Tibial nerve (tissue), 4 donors: Measurements from ENCODE around the gene FASN. TPM values are rescaled to one million over a fixed set of nuclear protein-coding genes. Genes with fewer than 3 reads are reported as not detected.

Experiments
- DNase-seq, 2 donors: peaks; one replicate each; pipeline ENCODE4 v3.0.0-alpha.2; 2019; ENCODE audit warnings: low spot score in 2 of 2
- H3K27ac ChIP-seq, 4 donors: fragments of 200-600 bp; sonication (generic) in 3 of 4; one replicate each; pipeline ENCODE4 v1.5.1; 2017 to 2019; ENCODE audit warnings: mild to moderate bottlenecking in 1 of 4
- H3K27me3 ChIP-seq, 2 donors: fragments of 200-600 bp; sonication (generic) in 1 of 2; one replicate each; pipeline versions ENCODE4 v1.5.1 to v1.6.0; 2017 to 2019
- H3K36me3 ChIP-seq, 3 donors: fragments of 200-600 bp; sonication (generic); one replicate each; pipeline ENCODE4 v1.5.1; 2018 to 2019
- H3K4me1 ChIP-seq, 4 donors: fragments of 200-600 bp; sonication (generic) in 3 of 4; one replicate each; pipeline ENCODE4 v1.5.1; 2017 to 2019
- H3K4me3 ChIP-seq, 4 donors: fragments of 200-600 bp; sonication (generic) in 3 of 4; one replicate each; pipeline ENCODE4 v1.5.1; 2017 to 2019; ENCODE audit warnings: mild to moderate bottlenecking in 1 of 4, moderate library complexity in 1 of 4
- H3K9me3 ChIP-seq, 4 donors: fragments of 200-600 bp; sonication (generic) in 3 of 4; one replicate each; pipeline ENCODE4 v1.5.1; 2017 to 2019
- CTCF ChIP-seq, 5 experiments: fragments of 200-600 bp in 3 of 5; fragments of 450-650 bp in 2 of 5; sonication (generic) in 3 of 5; IDR thresholded peaks; one replicate each; pipeline ENCODE4 v1.5.1; 2016 to 2019; ENCODE audit warnings: antibody characterized with exemption in 5 of 5, mild to moderate bottlenecking in 3 of 5, moderate library complexity in 2 of 5
- EP300 ChIP-seq, 2 donors: sonication (generic); formaldehyde crosslinking; IDR thresholded peaks; one replicate each; pipeline ENCODE4 v1.6.1; 2017; ENCODE audit warnings: antibody characterized with exemption in 2 of 2, mild to moderate bottlenecking in 1 of 2
- POLR2A ChIP-seq, 2 donors: fragments of 450-650 bp; IDR thresholded peaks; one replicate each; pipeline ENCODE4 v1.6.1; 2017; ENCODE audit warnings: antibody characterized with exemption in 2 of 2, mild to moderate bottlenecking in 2 of 2, moderate library complexity in 2 of 2
- WGBS, 2 donors: methylation state at CpG; one replicate each; pipeline ENCODE4 v1.1.5; 2018; 5-methylcytosine and 5-hydroxymethylcytosine counted together
- total RNA-seq, 4 donors: library from RNA; depleted of rRNA; stranded (reverse); fragments of >200 nt; gene quantifications; one replicate each; pipeline ENCODE4 v1.1.0, GENCODE V29; 2016

FASN gene
- total RNA-seq, 4 donors from 2014 or later, result 129 to 319 (median 160) TPM

GRCh38 chr17:82087961-82088837 is 9.8 kb downstream of the FASN start:
- H3K36me3 ChIP-seq, result peaks cover 21 to 100% (median 62%) of the 10 kb centered on the region in 3 donors
- no peaks in the 10 kb centered on the region for H3K4me1 ChIP-seq
- no peaks in the 10 kb centered on the region for H3K27me3 ChIP-seq
- no peaks in the 10 kb centered on the region for H3K9me3 ChIP-seq
- TF ChIP-seq CTCF (IDR thresholded peaks at IDR 0.05) (no peak), POLR2A (IDR thresholded peaks at IDR 0.05) (no peak), EP300 (IDR thresholded peaks at IDR 0.05) (no peak)
- no peak overlapping the region for H3K27ac ChIP-seq
- no peak overlapping the region for H3K4me3 ChIP-seq
- WGBS, 2 donors, result 93 to 94% methylated on average over 34 to 44 of the region's 48 CpGs
- no peak for DNase-seq

- Histone ChIP-seq H3K36me3 (peaks cover 21 to 100% (median 58%) of the 10 kb centered on the region in 3 donors), H3K27ac (no peak overlapping the region), H3K4me1 (no peaks in the 10 kb centered on the region), H3K4me3 (no peak overlapping the region), H3K27me3 (no peaks in the 10 kb centered on the region), H3K9me3 (no peaks in the 10 kb centered on the region)
- WGBS, 2 donors, result 85 to 88% methylated on average over 20 to 38 of the region's 39 CpGs
- DNase-seq, result no peak
- no peak for TF ChIP-seq EP300 (IDR thresholded peaks at IDR 0.05)
- TF ChIP-seq CTCF (IDR thresholded peaks at IDR 0.05), result no peak
- no peak for TF ChIP-seq POLR2A (IDR thresholded peaks at IDR 0.05)
Observed at GRCh38 chr17:82086941-82087906, 10.8 kb downstream of the FASN start.

DNA sequence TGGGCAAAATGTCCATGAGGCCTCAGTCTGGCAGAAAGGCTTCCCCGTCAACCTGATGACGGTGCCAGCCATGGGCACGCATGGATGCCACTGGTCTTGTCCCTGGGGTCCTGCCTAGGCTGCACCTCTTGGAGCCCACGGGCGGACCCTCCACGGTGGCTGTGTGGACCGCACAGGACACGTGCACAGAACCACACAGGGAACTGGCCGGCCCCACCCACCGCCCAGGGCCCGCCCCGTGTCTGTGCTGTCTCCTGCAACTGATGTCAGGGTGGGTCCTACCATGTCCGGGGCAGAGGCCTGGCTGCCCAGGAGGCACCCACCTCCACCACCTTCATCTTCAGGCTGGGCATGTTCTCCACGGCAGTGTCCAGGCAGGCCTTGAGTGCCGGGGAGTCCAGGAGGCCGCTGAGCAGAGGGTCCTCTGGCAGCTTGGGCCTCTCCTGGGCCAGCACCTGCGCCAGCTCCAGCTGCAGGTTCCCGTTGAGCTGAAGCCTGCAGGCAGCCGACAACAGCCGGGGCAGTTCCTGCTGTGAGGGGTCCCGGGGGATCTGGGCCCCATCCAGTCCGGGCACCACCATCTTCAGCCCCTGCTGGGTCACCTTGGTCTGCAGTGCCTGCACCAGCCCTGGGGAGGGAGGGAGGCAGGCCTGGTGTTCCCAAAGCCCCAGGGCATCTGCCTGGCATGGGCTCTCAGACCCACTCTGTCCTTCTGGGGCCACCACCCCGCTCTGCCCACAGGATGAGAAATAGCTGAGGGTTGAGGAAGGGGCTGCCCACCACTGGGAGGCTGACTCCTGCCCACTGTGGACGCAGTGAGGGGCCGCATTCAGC is 11.9 kb downstream of the FASN start:
- H3K27me3 ChIP-seq, result no peaks in the 10 kb centered on the region
- no peaks in the 10 kb centered on the region for H3K4me1 ChIP-seq
- TF ChIP-seq POLR2A (IDR thresholded peaks at IDR 0.05) (no peak), CTCF (IDR thresholded peaks at IDR 0.05) (no peak), EP300 (IDR thresholded peaks at IDR 0.05) (no peak)
- no peak overlapping the region for H3K4me3 ChIP-seq
- DNase-seq, result no peak
- H3K27ac ChIP-seq, result no peak overlapping the region
- WGBS, 2 donors, result 81 to 89% methylated on average over 18 to 24 of the region's 25 CpGs
- H3K36me3 ChIP-seq, result peaks cover 12 to 100% (median 62%) of the 10 kb centered on the region in 3 donors
- no peaks in the 10 kb centered on the region for H3K9me3 ChIP-seq

DNA sequence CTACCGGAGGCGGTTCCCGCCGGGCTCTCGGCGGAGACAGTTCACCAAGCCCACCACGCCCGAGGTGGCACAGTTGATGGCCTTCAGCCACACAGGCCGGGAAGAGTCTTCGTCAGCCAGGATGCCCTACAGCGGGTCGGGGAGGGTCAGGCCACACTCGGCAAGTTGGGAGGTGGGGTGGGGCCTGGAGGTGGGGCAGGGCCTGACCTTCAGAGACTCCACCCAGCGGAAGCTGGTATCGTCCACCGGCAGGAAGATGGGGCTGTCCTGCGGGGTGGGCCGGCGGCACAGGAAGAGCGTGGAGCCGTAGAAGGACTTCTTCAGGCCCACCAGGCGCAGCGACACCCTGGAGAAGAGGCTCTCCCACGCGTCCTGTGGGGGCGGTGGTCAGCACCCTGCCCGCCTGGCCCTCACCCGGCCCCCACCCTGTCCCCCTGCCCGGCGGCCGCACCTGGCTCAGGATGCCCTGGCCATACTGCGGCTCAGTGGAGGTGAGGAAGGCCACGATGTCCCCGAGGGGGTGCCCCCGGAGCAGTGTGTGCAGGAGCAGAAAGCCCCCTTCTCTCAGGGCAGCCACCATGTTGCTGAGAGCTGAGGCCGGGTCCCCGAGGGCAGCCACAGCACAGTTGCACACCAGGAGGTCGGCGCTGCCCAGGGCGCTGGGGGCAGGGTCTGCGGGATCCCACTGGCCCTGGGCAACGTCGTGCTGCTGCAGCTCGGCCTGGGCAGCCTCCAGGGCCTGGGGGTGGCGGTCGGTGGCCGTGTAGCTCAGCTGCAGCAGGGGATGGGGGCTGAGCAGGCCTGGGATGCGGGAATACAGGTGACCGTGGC is 12.8 kb downstream of the FASN start:
- Histone ChIP-seq H3K4me1 (no peaks in the 10 kb centered on the region), H3K27me3 (no peaks in the 10 kb centered on the region), H3K36me3 (peaks cover 7 to 100% (median 56%) of the 10 kb centered on the region in 3 donors), H3K27ac (no peak overlapping the region), H3K9me3 (no peaks in the 10 kb centered on the region), H3K4me3 (no peak overlapping the region)
- TF ChIP-seq CTCF (IDR thresholded peaks at IDR 0.05) (no peak), POLR2A (IDR thresholded peaks at IDR 0.05) (no peak), EP300 (IDR thresholded peaks at IDR 0.05) (no peak)
- WGBS, 2 donors, result 84 to 86% methylated on average over 39 to 47 of the region's 49 CpGs
- DNase-seq, result no peak
